Right atrium auricular region (tissue), 2 donors: ENCODE measurements around the gene KIRREL3. TPM values are rescaled to one million over a fixed set of nuclear protein-coding genes. Genes with fewer than 3 reads are reported as not detected.

Experiments used
- DNase-seq: peaks from one replicate; pipeline ENCODE4 v3.0.0-alpha.2; 2019; ENCODE audit warnings: low spot score
- H3K27ac ChIP-seq, 2 donors: fragments of 200-600 bp; sonication (generic); 1 replicate in 1 of 2; 2 replicates in 1 of 2; pipeline ENCODE4 v1.5.1; 2016 to 2019
- H3K27me3 ChIP-seq, 2 donors: fragments of 200-600 bp; sonication (generic); one replicate each; pipeline versions ENCODE4 v1.5.1 to v1.6.0; 2017 to 2019
- H3K36me3 ChIP-seq: fragments of 200-600 bp; sonication (generic); one replicate; pipeline ENCODE4 v1.5.1; 2016
- H3K4me1 ChIP-seq, 2 donors: fragments of 200-600 bp; sonication (generic); one replicate each; pipeline versions ENCODE4 v1.5.1 to v1.6.0; 2017 to 2019
- H3K4me3 ChIP-seq, 2 donors: fragments of 200-600 bp; sonication (generic); 1 replicate in 1 of 2; 2 replicates in 1 of 2; pipeline ENCODE4 v1.5.1; 2017 to 2019; ENCODE audit warnings: mild to moderate bottlenecking in 1 of 2, moderate library complexity in 1 of 2
- H3K9me3 ChIP-seq, 2 donors: fragments of 200-600 bp; sonication (generic); one replicate each; pipeline ENCODE4 v1.5.1; 2019
- CTCF ChIP-seq, 2 donors: fragments of 200-600 bp; sonication (generic); IDR thresholded peaks; one replicate each; pipeline ENCODE4 v1.5.1; 2019; ENCODE audit warnings: antibody characterized with exemption in 2 of 2
- total RNA-seq, 2 donors: library from RNA; depleted of rRNA; stranded (reverse); fragments of >200 nt; gene quantifications; one replicate each; pipeline ENCODE4 v1.1.0, GENCODE V29; 2016

KIRREL3 gene
- total RNA-seq, result under 1 TPM; 0.51 to 0.74 TPM

DNA sequence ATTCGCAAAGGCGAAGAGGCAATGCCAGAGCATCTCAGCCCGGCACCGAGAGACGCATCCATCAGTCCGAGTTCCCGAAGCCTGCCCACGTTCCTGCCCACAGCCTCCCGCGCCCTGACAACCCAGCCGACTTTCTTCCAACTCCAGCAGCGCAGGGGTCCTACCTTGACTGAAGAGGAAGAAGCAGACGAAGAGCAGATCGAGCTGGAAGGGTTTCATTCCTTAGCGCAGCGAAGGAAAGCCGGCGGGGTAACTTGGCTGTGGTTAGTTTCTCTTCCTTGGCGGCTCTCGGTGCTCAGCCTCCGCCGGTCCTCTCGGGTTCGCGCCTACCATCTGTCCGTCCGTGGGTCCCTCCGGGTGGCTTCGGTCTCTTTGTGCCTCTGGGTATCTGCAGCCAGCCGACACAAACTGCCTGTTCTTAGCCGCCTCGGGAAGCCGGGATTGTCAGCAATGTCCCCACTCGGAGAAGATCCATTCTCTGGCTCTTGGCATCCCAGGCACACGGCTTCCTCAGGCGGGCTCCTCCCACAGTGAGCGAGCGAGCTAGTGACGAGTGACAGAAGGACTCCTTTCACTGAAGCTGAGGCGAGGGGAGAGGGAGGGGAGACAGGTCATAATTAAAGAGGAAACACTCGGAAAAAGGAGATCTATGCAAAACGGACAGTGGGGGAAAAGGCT, at the start of gene KIRREL3:
TSS of gene KIRREL3 (minus strand) at position 480 of the 678 bp plus-strand sequence.
- H3K36me3 ChIP-seq, result no peaks in the 10 kb centered on the region
- H3K4me3 ChIP-seq, result peak within 1 kb of the TSS; percentile 32 to 41
- H3K27ac ChIP-seq, result no peak within 1 kb of the TSS
- TF ChIP-seq CTCF (IDR thresholded peaks at IDR 0.05), result no peak
- no peak for DNase-seq
- peaks cover 0 to 23% of the 10 kb centered on the region in 2 donors for H3K4me1 ChIP-seq
- no peaks in the 10 kb centered on the region for H3K9me3 ChIP-seq
- peaks cover 0 to 11% of the 10 kb centered on the region in 2 donors for H3K27me3 ChIP-seq

GRCh38 chr11:127050186-127050585, 49.6 kb upstream of the KIRREL3 start:
- no peak overlapping the region for H3K4me3 ChIP-seq
- H3K27me3 ChIP-seq, result no peaks in the 10 kb centered on the region
- H3K36me3 ChIP-seq, result no peaks in the 10 kb centered on the region
- TF ChIP-seq CTCF (IDR thresholded peaks at IDR 0.05), result no peak
- H3K27ac ChIP-seq, result no peak overlapping the region
- DNase-seq, result no peak
- H3K4me1 ChIP-seq, result no peaks in the 10 kb centered on the region
- no peaks in the 10 kb centered on the region for H3K9me3 ChIP-seq

DNA sequence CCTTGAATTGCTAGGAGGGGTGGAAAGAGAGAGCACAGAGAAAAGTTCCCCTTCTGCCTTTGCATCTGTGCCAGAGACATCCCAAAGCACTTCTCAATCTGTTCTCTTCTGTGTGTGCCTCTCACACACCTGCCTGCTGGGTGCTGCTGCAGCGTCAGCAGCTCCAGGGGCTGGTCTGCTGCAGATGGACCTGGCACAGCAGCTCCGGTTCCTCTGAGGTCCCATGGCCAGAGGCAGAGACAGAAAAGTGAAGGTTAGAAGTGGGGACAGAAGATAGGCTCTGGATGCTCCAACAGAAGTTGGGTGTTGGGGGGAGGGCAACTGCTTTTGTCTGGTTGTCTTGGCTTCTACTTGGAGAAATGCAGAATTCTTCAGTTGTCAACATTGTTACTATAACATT, 48.9 kb upstream of the KIRREL3 start:
- Histone ChIP-seq H3K4me1 (no peaks in the 10 kb centered on the region), H3K36me3 (no peaks in the 10 kb centered on the region), H3K9me3 (no peaks in the 10 kb centered on the region), H3K27ac (no peak overlapping the region), H3K27me3 (no peaks in the 10 kb centered on the region), H3K4me3 (no peak overlapping the region)
- DNase-seq, result no peak
- TF ChIP-seq CTCF (IDR thresholded peaks at IDR 0.05), result no peak

DNA sequence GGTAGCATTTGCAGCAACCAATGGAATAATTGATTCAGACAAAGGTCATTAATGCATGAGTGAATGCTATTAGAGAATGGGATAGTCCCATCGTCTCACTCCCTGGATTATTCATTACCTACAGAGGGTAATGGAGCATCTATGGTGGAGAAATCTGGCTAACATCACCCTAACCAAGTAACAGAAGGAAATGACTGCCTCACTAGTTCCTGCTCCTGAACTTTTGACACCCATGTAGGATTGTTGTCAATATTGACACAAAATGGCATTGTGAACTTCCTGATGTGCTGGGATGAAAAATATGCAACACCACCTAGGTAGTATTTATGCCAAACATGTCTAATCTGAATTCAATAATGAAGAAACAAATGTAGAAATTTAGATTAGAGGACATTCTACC, 44.0 kb upstream of the KIRREL3 start:
- H3K27me3 ChIP-seq, result no peaks in the 10 kb centered on the region
- DNase-seq, result no peak
- H3K27ac ChIP-seq, result no peak overlapping the region
- H3K4me1 ChIP-seq, result no peaks in the 10 kb centered on the region
- H3K9me3 ChIP-seq, result no peaks in the 10 kb centered on the region
- TF ChIP-seq CTCF (IDR thresholded peaks at IDR 0.05), result no peak
- H3K4me3 ChIP-seq, result no peak overlapping the region
- no peaks in the 10 kb centered on the region for H3K36me3 ChIP-seq

DNA sequence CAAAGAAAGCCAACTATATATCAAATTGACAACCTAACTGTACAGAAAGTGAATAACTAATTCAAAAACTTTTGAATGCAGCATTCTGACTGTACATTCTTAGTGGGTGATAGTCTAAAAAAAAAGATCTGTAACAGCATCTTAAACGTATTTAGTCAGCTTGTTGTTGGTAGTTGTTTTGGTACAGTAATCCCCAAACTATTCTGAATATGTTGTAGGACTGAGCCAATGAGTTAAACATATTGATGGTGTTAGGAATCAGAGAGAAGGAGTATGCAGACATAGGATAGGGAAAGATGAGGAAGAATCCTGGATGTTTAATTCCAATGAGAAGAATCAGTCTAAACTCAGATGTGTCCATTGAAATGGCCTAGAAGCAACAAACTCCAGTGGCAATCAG, 41.9 kb upstream of the KIRREL3 start:
- Histone ChIP-seq H3K27me3 (no peaks in the 10 kb centered on the region), H3K4me3 (no peak overlapping the region), H3K27ac (no peak overlapping the region), H3K36me3 (no peaks in the 10 kb centered on the region), H3K9me3 (no peaks in the 10 kb centered on the region), H3K4me1 (no peaks in the 10 kb centered on the region)
- no peak for DNase-seq
- no peak for TF ChIP-seq CTCF (IDR thresholded peaks at IDR 0.05)

GRCh38 chr11:127039591-127039990, 39.0 kb upstream of the KIRREL3 start:
- Histone ChIP-seq H3K9me3 (no peaks in the 10 kb centered on the region), H3K4me1 (no peaks in the 10 kb centered on the region)
- no peak for TF ChIP-seq CTCF (IDR thresholded peaks at IDR 0.05)

More at GRCh38 chr11:127039591-127039990, 39.0 kb upstream of the KIRREL3 start:
- no peak for DNase-seq
- Histone ChIP-seq H3K27ac (no peak overlapping the region), H3K27me3 (no peaks in the 10 kb centered on the region), H3K4me3 (no peak overlapping the region), H3K36me3 (no peaks in the 10 kb centered on the region)
